SK-N-SH treated with all-trans-retinoic acid at 6 μM for 48 hours (cell line): ENCODE results near the gene BPIFB6.

Source experiments
- ARNTL ChIP-seq: fragments of 450-650 bp; formaldehyde crosslinking; IDR thresholded peaks from 2 replicates; pipeline ENCODE4 v1.5.0; 2020; ENCODE audit warnings: low read depth, mild to moderate bottlenecking, moderate library complexity, borderline replicate concordance
- CREB5 ChIP-seq: fragments of 250-450 bp; sonication (Bioruptor Pico); IDR thresholded peaks from 2 replicates; pipeline ENCODE4 v1.5.1; 2020; ENCODE audit warnings: low read depth, mild to moderate bottlenecking, moderate library complexity
- CSRNP3 ChIP-seq: fragments of 250-450 bp; sonication (Bioruptor Pico); IDR thresholded peaks from 2 replicates; pipeline ENCODE4 v1.5.1; 2021; ENCODE audit warnings: mild to moderate bottlenecking, moderate library complexity
- ISL1 ChIP-seq: fragments of 250-450 bp; sonication (Bioruptor Pico); IDR thresholded peaks from 2 replicates; pipeline ENCODE4 v2.1.2; 2022; ENCODE audit warnings: mild to moderate bottlenecking, moderate library complexity
- PATZ1 ChIP-seq: fragments of 250-450 bp; sonication (Bioruptor Pico); IDR thresholded peaks from 2 replicates; pipeline ENCODE4 v1.8.0; 2020; ENCODE audit warnings: mild to moderate bottlenecking, moderate library complexity, borderline replicate concordance
- TSHZ2 ChIP-seq: fragments of 250-450 bp; sonication (Bioruptor Pico); IDR thresholded peaks from 2 replicates; pipeline ENCODE4 v1.5.0; 2020; ENCODE audit warnings: mild to moderate bottlenecking, moderate library complexity
- ZNF565 ChIP-seq: fragments of 450-650 bp; formaldehyde crosslinking; conservative IDR thresholded peaks from 2 replicates; pipeline ENCODE4 v1.5.0; 2020; ENCODE audit warnings: low read depth, mild to moderate bottlenecking, moderate library complexity
- ZNF8 ChIP-seq: fragments of 450-650 bp; formaldehyde crosslinking; IDR thresholded peaks from 2 replicates; pipeline ENCODE4 v1.5.0; 2020; ENCODE audit warnings: mild to moderate bottlenecking, moderate library complexity

GRCh38 chr20:33020278-33021161 is 10.9 kb upstream of the BPIFB6 start:
- no peak for TF ChIP-seq PATZ1 (CRISPR knock-in tag)
- no peak for TF ChIP-seq CREB5 (CRISPR knock-in tag)
- TF ChIP-seq ZNF8, result no peak
- no peak for TF ChIP-seq ZNF565
- no peak for TF ChIP-seq ISL1
- TF ChIP-seq CSRNP3 (CRISPR knock-in tag), result no peak
- no peak for TF ChIP-seq ARNTL (CRISPR knock-in tag)
- no peak for TF ChIP-seq TSHZ2 (CRISPR knock-in tag)
